CD4-positive, alpha-beta T cell (primary cell): Measurements from ENCODE around the gene MICAL3. TPM values are rescaled to one million over a fixed set of nuclear protein-coding genes. Genes with fewer than 3 reads are reported as not detected.

Experiments used
- ATAC-seq: fragments of 200-7000 bp; cut with Tn5 transposase; one replicate; pipeline ENCODE4 v1.10.0; 2022; ENCODE audit warnings: mild to moderate bottlenecking; ENCODE audit not compliant: poor library complexity
- CTCF ChIA-PET: fragments of 350-600 bp; sonication (Branson Sonifier 250); formaldehyde crosslinking; loops from one replicate; lab custom pipeline; 2021; ENCODE audit warnings: antibody characterized with exemption, inconsistent platforms; lab: Charles Lee
- POLR2A ChIA-PET: fragments of 350-600 bp; sonication (Branson Sonifier 250); formaldehyde crosslinking; loops from one replicate; lab custom pipeline; 2021; ENCODE audit warnings: antibody characterized with exemption, inconsistent platforms; lab: Charles Lee
- DNase-seq, 14 experiments: peaks; one replicate each; pipeline ENCODE4 v3.0.0-alpha.2; 2013 to 2020; ENCODE audit warnings: mixed read lengths in 2 of 14
- H3K27ac ChIP-seq, 2 donors: one replicate each; pipeline versions ENCODE4 v1.5.1 to v1.7.0; 2013; ENCODE audit warnings: low read length in 2 of 2, low read depth in 1 of 2, mild to moderate bottlenecking in 1 of 2
- H3K27me3 ChIP-seq, 2 experiments: 1 replicate in 1 of 2; 2 replicates in 1 of 2; pipeline versions ENCODE4 v1.6.1 to v1.7.0; 2013; ENCODE audit warnings: low read length in 2 of 2, control low read depth in 1 of 2, mild to moderate bottlenecking in 1 of 2, moderate library complexity in 1 of 2; ENCODE audit not compliant: insufficient read depth in 2 of 2, control insufficient read depth in 1 of 2
- H3K36me3 ChIP-seq: one replicate; pipeline ENCODE4 v1.6.1; 2013; ENCODE audit warnings: low read length, control low read depth; ENCODE audit not compliant: insufficient read depth
- H3K4me1 ChIP-seq: one replicate; pipeline ENCODE4 v1.6.1; 2013; ENCODE audit warnings: low read length, control low read depth; ENCODE audit not compliant: insufficient read depth
- H3K4me3 ChIP-seq: one replicate; pipeline ENCODE4 v1.5.1; 2013; ENCODE audit warnings: mild to moderate bottlenecking, low read length, moderate library complexity
- H3K9me3 ChIP-seq, 2 experiments: 1 replicate in 1 of 2; 2 replicates in 1 of 2; pipeline versions ENCODE4 v1.6.1 to v1.7.0; 2013; ENCODE audit warnings: low read length in 2 of 2, mild to moderate bottlenecking in 2 of 2, control low read depth in 1 of 2, moderate library complexity in 1 of 2; ENCODE audit not compliant: control insufficient read depth in 1 of 2, insufficient read depth in 1 of 2
- H3K27ac Mint-ChIP-seq: one replicate; pipeline ENCODE4 v1.8.0; 2020; ENCODE audit warnings: mixed read lengths
- H3K27me3 Mint-ChIP-seq: one replicate; pipeline ENCODE4 v1.8.0; 2021; ENCODE audit warnings: mixed read lengths
- H3K36me3 Mint-ChIP-seq: one replicate; pipeline ENCODE4 v1.8.0; 2021; ENCODE audit warnings: low read depth, mixed read lengths
- H3K4me1 Mint-ChIP-seq: one replicate; pipeline ENCODE4 v1.8.0; 2021; ENCODE audit warnings: low read depth, mixed read lengths
- H3K4me3 Mint-ChIP-seq: one replicate; pipeline ENCODE4 v1.8.0; 2020; ENCODE audit warnings: mild to moderate bottlenecking, mixed read lengths
- H3K9me3 Mint-ChIP-seq: one replicate; pipeline ENCODE4 v1.8.0; 2020; ENCODE audit warnings: mixed read lengths
- CTCF ChIP-seq: fragments of 200-600 bp; IDR thresholded peaks from one replicate; pipeline ENCODE4 v1.8.0; 2022; ENCODE audit warnings: antibody characterized with exemption, mild to moderate bottlenecking
- intact Hi-C, 2 experiments: fragments of 100-400 bp; cut with DNase I in 1 of 2; cut with micrococcal nuclease in 1 of 2; formaldehyde crosslinking; loops; one replicate each; pipeline versions ENCODE4 v1.15.1 to v1.9.0; 2023 to 2025; cut with DNase I, micrococcal nuclease
- total RNA-seq, 174 experiments: library from RNA in 2 of 174; stranded (reverse) in 2 of 174; gene quantifications; one replicate each; pipeline ENCODE4 v1.2.3 and lab custom pipeline; 2021 to 2026

The MICAL3 gene
- total RNA-seq, 2 experiments from 2014 or later, result 9.4 to 9.9 TPM

GRCh38 chr22:17950651-17951214 lies 73.6 kb downstream of the MICAL3 start:
- Mint-ChIP-seq H3K36me3 (no peaks in the 10 kb centered on the region), H3K27me3 (no peaks in the 10 kb centered on the region), H3K4me1 (no peaks in the 10 kb centered on the region), H3K9me3 (no peaks in the 10 kb centered on the region), H3K27ac (no peak overlapping the region), H3K4me3 (no peak overlapping the region)
- no peaks in the 10 kb centered on the region for H3K27me3 ChIP-seq
- H3K4me3 ChIP-seq, result no peak overlapping the region
- no peaks in the 10 kb centered on the region for H3K9me3 ChIP-seq
- POLR2A ChIA-PET, result no interaction called here
- H3K27ac ChIP-seq, result no peak overlapping the region
- ATAC-seq, result no peak
- intact Hi-C loops, result no loop called here
- no peaks in the 10 kb centered on the region for H3K36me3 ChIP-seq
- H3K4me1 ChIP-seq, result no peaks in the 10 kb centered on the region
- DNase-seq, result no peak
- CTCF ChIA-PET, result no interaction called here
- no peak for TF ChIP-seq CTCF

GRCh38 chr22:17949642-17950473 lies 74.5 kb downstream of the MICAL3 start:
- TF ChIP-seq CTCF, result no peak
- Mint-ChIP-seq H3K36me3 (no peaks in the 10 kb centered on the region), H3K27ac (no peak overlapping the region), H3K9me3 (no peaks in the 10 kb centered on the region), H3K27me3 (no peaks in the 10 kb centered on the region), H3K4me1 (no peaks in the 10 kb centered on the region), H3K4me3 (no peak overlapping the region)
- Histone ChIP-seq H3K27ac (no peak overlapping the region), H3K9me3 (no peaks in the 10 kb centered on the region), H3K36me3 (no peaks in the 10 kb centered on the region), H3K4me1 (no peaks in the 10 kb centered on the region), H3K27me3 (no peaks in the 10 kb centered on the region), H3K4me3 (no peak overlapping the region)
- CTCF ChIA-PET, result no interaction called here
- ATAC-seq (no peak), DNase-seq (no peak)
- POLR2A ChIA-PET, result no interaction called here
- intact Hi-C loops, result no loop called here

- CTCF ChIA-PET, result no interaction called here
- no peaks in the 10 kb centered on the region for H3K9me3 Mint-ChIP-seq
- H3K4me1 Mint-ChIP-seq, result no peaks in the 10 kb centered on the region
- no peak for DNase-seq
- no peak for TF ChIP-seq CTCF
- intact Hi-C loops, result no loop called here
- Histone ChIP-seq H3K4me1 (no peaks in the 10 kb centered on the region), H3K27me3 (no peaks in the 10 kb centered on the region), H3K27ac (no peak overlapping the region), H3K4me3 (no peak overlapping the region), H3K36me3 (no peaks in the 10 kb centered on the region), H3K9me3 (no peaks in the 10 kb centered on the region)
- POLR2A ChIA-PET, result no interaction called here
- H3K4me3 Mint-ChIP-seq, result no peak overlapping the region
- no peak overlapping the region for H3K27ac Mint-ChIP-seq
- no peaks in the 10 kb centered on the region for H3K27me3 Mint-ChIP-seq
- ATAC-seq, result no peak
- no peaks in the 10 kb centered on the region for H3K36me3 Mint-ChIP-seq
These were observed 76.3 kb downstream of the MICAL3 start for GRCh38 chr22:17948101-17948500.
